HepG2 (cell line): ENCODE data around the gene AFDN. TPM values are rescaled to one million over a fixed set of nuclear protein-coding genes. Genes with fewer than 3 reads are reported as not detected.
A peak's percentile ranks its signal among the peaks of the same experiment; 100 is the strongest.

Experiments
- DNMT1 ChIP-seq: sonication (generic); formaldehyde crosslinking; IDR thresholded peaks from 2 replicates; pipeline ENCODE4 v1.5.1; 2020; ENCODE audit warnings: mild to moderate bottlenecking, missing genetic modification reagents
- GLI4 ChIP-seq: sonication (generic); formaldehyde crosslinking; IDR thresholded peaks from 2 replicates; pipeline ENCODE4 v1.5.1; 2020; ENCODE audit warnings: missing genetic modification reagents, mild to moderate bottlenecking, moderate library complexity, borderline replicate concordance
- NCOR1 ChIP-seq: fragments of 200-600 bp; sonication (generic); IDR thresholded peaks from 2 replicates; pipeline ENCODE4 v1.7.0; 2017; ENCODE audit warnings: antibody characterized with exemption, low read length, borderline replicate concordance
- POLR2A ChIP-seq, 2 experiments: IDR thresholded peaks; 2 replicates each; pipeline ENCODE4 v1.6.1; 2011; ENCODE audit warnings: low read depth in 2 of 2, low read length in 2 of 2, mild to moderate bottlenecking in 1 of 2, moderate library complexity in 1 of 2; ENCODE audit not compliant: insufficient read depth in 1 of 2
- SYNCRIP ChIP-seq: fragments of 200-400 bp; formaldehyde crosslinking; IDR thresholded peaks from 2 replicates; pipeline ENCODE4 v1.6.1; 2018; ENCODE audit warnings: mild to moderate bottlenecking, low read depth, low read length; ENCODE audit not compliant: insufficient read depth
- YY1 ChIP-seq: IDR thresholded peaks from 2 replicates; pipeline ENCODE4 v1.6.1; 2011; ENCODE audit warnings: low read length, low read depth, moderate library complexity, mild to moderate bottlenecking; ENCODE audit not compliant: insufficient read depth, insufficient replicate concordance
- ZFP82 ChIP-seq: sonication (generic); formaldehyde crosslinking; IDR thresholded peaks from 2 replicates; pipeline ENCODE4 v1.5.1; 2020; ENCODE audit warnings: mild to moderate bottlenecking, missing genetic modification reagents, borderline replicate concordance
- ZMYM3 ChIP-seq: sonication (generic); formaldehyde crosslinking; IDR thresholded peaks from 2 replicates; pipeline ENCODE4 v1.5.1; 2020; ENCODE audit warnings: mild to moderate bottlenecking, missing genetic modification reagents
- ZNF232 ChIP-seq: sonication (generic); formaldehyde crosslinking; IDR thresholded peaks from 2 replicates; pipeline ENCODE4 v1.4.0; 2020; ENCODE audit warnings: missing genetic modification reagents, borderline replicate concordance
- ZNF766 ChIP-seq: sonication (generic); formaldehyde crosslinking; IDR thresholded peaks from 2 replicates; pipeline ENCODE4 v1.5.0; 2020; ENCODE audit warnings: missing genetic modification reagents, borderline replicate concordance
- ZNF775 ChIP-seq: sonication (generic); formaldehyde crosslinking; IDR thresholded peaks from 2 replicates; pipeline ENCODE4 v1.4.0; 2020; ENCODE audit warnings: missing genetic modification reagents, mild to moderate bottlenecking, moderate library complexity, borderline replicate concordance
- polyA plus RNA-seq, 8 experiments: library from polyadenylated mRNA; depleted of rRNA in 3 of 8; stranded (reverse) in 7 of 8; unstranded in 1 of 8; fragments of >200 nt; fragmentation: Illumina TruSeq in 4 of 8; extraction: Trizol in 4 of 8; gene quantifications; 2 replicates each; pipeline versions ENCODE4 v1.2.1 to v1.2.3, GENCODE V29; 2011 to 2016; ENCODE audit warnings: low read depth in 4 of 8, missing spikeins in 1 of 8, mixed read lengths in 1 of 8; ENCODE audit not compliant: insufficient read depth in 1 of 8
- total RNA-seq, 5 experiments: library from RNA; depleted of rRNA; stranded (reverse); fragments of >200 nt; fragmentation: Illumina TruSeq; extraction: Trizol; gene quantifications; 2 replicates each; pipeline ENCODE4 v1.2.3, GENCODE V29; 2016; ENCODE audit warnings: low read depth in 1 of 5
- TF ChIP-seq, protein P1 (sequence below): sonication (generic); formaldehyde crosslinking; IDR thresholded peaks from 2 replicates; pipeline ENCODE4 v1.4.0; 2020; ENCODE audit warnings: missing genetic modification reagents
- TF ChIP-seq, protein P2 (sequence below): sonication (generic); formaldehyde crosslinking; IDR thresholded peaks from 2 replicates; pipeline ENCODE4 v1.5.1; 2020; ENCODE audit warnings: mild to moderate bottlenecking, moderate library complexity, missing genetic modification reagents
- TF ChIP-seq, protein P3 (sequence below): sonication (generic); formaldehyde crosslinking; IDR thresholded peaks from 2 replicates; pipeline ENCODE4 v1.4.0; 2020; ENCODE audit warnings: missing genetic modification reagents
- TF ChIP-seq, protein P4 (sequence below): sonication (generic); formaldehyde crosslinking; IDR thresholded peaks from 2 replicates; pipeline ENCODE4 v1.4.0; 2020; ENCODE audit warnings: missing genetic modification reagents, borderline replicate concordance
- TF ChIP-seq, protein P5 (sequence below): sonication (generic); formaldehyde crosslinking; IDR thresholded peaks from 2 replicates; pipeline ENCODE4 v1.5.0; 2020; ENCODE audit warnings: missing genetic modification reagents

Gene AFDN
- total and polyA plus RNA-seq, 2 of the 13 experiments (the other 11 are each of a cell fraction or from before 2014, with no cell fraction given), result 136 to 151 TPM

DNA sequence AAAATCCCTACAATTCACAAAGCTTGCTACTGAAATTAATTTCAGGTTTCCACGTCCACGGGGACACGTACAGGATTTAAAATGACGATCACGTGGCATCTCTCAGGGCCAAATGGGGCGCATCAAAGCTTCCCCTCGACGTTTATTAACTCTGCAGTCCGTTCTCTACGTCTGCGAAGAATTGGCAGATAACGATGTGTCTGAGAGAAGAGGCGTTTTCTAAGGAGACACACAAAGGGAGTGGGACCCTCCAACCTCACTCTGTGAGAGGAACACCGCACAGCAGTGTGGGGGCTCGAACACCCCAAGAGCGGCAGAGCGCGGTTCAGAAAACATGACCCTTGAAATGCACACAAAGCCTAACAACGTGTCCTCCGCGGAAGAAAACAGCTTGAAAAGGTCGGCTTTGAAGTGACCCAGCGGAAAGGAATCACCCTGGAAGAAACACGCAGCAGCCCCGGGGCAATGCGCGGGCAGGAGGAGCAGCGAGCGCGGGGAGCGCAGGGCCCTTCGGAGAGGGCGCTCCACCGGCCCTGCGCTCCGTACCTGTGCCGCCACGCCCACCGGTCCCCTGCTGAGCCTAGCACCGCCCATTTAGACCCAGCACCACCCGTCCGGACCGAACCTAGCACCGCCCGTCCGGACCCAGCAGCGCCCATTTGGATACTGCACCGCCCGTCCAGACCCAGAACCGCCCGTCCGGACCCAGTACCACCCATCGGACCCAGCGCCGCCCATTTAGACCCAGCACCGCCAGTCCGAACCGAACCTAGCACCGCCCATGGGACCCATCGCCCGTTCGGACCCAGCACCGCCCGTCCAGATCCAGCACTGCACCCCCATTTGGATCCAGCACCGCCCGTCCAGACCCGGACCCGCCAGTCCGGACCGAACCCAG, 1.1 kb upstream of the AFDN start (continued):
- TF ChIP-seq ZFP82 (CRISPR knock-in tag) (no peak), ZNF232 (CRISPR knock-in tag) (peak; percentile 17; the same call in 1 of the 2 replicates), GLI4 (CRISPR knock-in tag) (no peak), YY1 (no peak), SYNCRIP (no peak), NCOR1 (no peak), DNMT1 (CRISPR knock-in tag) (0 out of 2 replicates have a peak, but pooled peaks have one; percentile 96), ZMYM3 (CRISPR knock-in tag) (no peak), POLR2A (IDR thresholded peaks at IDR 0.05; ENCODE audit: insufficient read depth in 1 of 2, low read depth in 2 of 2, low read length in 2 of 2) (0 out of 4 replicates have a peak, but pooled peaks of 1 of the 2 experiments have one; percentile 18), ZNF775 (peak; percentile 16; the same call in 1 of the 2 replicates), ZNF766 (peak; percentile 76; the same call in 1 of the 2 replicates)
- TF ChIP-seq, protein P1, sequence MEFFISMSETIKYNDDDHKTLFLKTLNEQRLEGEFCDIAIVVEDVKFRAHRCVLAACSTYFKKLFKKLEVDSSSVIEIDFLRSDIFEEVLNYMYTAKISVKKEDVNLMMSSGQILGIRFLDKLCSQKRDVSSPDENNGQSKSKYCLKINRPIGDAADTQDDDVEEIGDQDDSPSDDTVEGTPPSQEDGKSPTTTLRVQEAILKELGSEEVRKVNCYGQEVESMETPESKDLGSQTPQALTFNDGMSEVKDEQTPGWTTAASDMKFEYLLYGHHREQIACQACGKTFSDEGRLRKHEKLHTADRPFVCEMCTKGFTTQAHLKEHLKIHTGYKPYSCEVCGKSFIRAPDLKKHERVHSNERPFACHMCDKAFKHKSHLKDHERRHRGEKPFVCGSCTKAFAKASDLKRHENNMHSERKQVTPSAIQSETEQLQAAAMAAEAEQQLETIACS (CRISPR knock-in tag), result peak; percentile 70
- TF ChIP-seq, protein P2, sequence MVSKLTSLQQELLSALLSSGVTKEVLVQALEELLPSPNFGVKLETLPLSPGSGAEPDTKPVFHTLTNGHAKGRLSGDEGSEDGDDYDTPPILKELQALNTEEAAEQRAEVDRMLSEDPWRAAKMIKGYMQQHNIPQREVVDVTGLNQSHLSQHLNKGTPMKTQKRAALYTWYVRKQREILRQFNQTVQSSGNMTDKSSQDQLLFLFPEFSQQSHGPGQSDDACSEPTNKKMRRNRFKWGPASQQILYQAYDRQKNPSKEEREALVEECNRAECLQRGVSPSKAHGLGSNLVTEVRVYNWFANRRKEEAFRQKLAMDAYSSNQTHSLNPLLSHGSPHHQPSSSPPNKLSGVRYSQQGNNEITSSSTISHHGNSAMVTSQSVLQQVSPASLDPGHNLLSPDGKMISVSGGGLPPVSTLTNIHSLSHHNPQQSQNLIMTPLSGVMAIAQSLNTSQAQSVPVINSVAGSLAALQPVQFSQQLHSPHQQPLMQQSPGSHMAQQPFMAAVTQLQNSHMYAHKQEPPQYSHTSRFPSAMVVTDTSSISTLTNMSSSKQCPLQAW (CRISPR knock-in tag), result no peak
- TF ChIP-seq, protein P3, sequence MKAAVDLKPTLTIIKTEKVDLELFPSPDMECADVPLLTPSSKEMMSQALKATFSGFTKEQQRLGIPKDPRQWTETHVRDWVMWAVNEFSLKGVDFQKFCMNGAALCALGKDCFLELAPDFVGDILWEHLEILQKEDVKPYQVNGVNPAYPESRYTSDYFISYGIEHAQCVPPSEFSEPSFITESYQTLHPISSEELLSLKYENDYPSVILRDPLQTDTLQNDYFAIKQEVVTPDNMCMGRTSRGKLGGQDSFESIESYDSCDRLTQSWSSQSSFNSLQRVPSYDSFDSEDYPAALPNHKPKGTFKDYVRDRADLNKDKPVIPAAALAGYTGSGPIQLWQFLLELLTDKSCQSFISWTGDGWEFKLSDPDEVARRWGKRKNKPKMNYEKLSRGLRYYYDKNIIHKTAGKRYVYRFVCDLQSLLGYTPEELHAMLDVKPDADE (CRISPR knock-in tag), result no peak
- TF ChIP-seq, protein P4, sequence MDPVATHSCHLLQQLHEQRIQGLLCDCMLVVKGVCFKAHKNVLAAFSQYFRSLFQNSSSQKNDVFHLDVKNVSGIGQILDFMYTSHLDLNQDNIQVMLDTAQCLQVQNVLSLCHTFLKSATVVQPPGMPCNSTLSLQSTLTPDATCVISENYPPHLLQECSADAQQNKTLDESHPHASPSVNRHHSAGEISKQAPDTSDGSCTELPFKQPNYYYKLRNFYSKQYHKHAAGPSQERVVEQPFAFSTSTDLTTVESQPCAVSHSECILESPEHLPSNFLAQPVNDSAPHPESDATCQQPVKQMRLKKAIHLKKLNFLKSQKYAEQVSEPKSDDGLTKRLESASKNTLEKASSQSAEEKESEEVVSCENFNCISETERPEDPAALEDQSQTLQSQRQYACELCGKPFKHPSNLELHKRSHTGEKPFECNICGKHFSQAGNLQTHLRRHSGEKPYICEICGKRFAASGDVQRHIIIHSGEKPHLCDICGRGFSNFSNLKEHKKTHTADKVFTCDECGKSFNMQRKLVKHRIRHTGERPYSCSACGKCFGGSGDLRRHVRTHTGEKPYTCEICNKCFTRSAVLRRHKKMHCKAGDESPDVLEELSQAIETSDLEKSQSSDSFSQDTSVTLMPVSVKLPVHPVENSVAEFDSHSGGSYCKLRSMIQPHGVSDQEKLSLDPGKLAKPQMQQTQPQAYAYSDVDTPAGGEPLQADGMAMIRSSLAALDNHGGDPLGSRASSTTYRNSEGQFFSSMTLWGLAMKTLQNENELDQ (CRISPR knock-in tag), result no peak
- TF ChIP-seq, protein P5, sequence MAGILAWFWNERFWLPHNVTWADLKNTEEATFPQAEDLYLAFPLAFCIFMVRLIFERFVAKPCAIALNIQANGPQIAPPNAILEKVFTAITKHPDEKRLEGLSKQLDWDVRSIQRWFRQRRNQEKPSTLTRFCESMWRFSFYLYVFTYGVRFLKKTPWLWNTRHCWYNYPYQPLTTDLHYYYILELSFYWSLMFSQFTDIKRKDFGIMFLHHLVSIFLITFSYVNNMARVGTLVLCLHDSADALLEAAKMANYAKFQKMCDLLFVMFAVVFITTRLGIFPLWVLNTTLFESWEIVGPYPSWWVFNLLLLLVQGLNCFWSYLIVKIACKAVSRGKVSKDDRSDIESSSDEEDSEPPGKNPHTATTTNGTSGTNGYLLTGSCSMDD, result no peak
